Astrocyte (in vitro differentiated cells and primary cell): ENCODE measurements around the gene PDCD1. TPM values are rescaled to one million over a fixed set of nuclear protein-coding genes. Genes with fewer than 3 reads are reported as not detected.

Experiments used
- DNase-seq: peaks from one replicate; pipeline ENCODE4 v3.0.0-alpha.2; 2010; ENCODE audit warnings: low read depth
- FAIRE-seq: peaks from 2 replicates; lab custom pipeline; 2011; peaks lifted over from hg19 to GRCh38; lab: Jason Lieb, UNC
- H2AFZ ChIP-seq: 2 replicates; pipeline ENCODE4 v1.6.0; 2012; ENCODE audit warnings: low read depth, low read length, inconsistent platforms
- H3K27ac ChIP-seq: 2 replicates; pipeline ENCODE4 v1.5.1; 2011; ENCODE audit warnings: low read depth, low read length, inconsistent platforms
- H3K27me3 ChIP-seq: 2 replicates; pipeline ENCODE4 v1.6.0; 2011; ENCODE audit warnings: low read length, inconsistent platforms; ENCODE audit not compliant: insufficient read depth
- H3K36me3 ChIP-seq: 2 replicates; pipeline ENCODE4 v1.5.1; 2011; ENCODE audit warnings: low read length, inconsistent platforms; ENCODE audit not compliant: insufficient read depth
- H3K4me1 ChIP-seq: 2 replicates; pipeline ENCODE4 v1.5.1; 2011; ENCODE audit warnings: low read length, inconsistent platforms; ENCODE audit not compliant: insufficient read depth
- H3K4me2 ChIP-seq: 2 replicates; pipeline ENCODE4 v1.6.0; 2012; ENCODE audit warnings: low read length, inconsistent platforms
- H3K4me3 ChIP-seq: 2 replicates; pipeline ENCODE4 v1.5.1; 2011; ENCODE audit warnings: low read depth, mild to moderate bottlenecking, low read length, inconsistent platforms; ENCODE audit not compliant: insufficient read depth
- H3K79me2 ChIP-seq: 2 replicates; pipeline ENCODE4 v1.6.0; 2012; ENCODE audit warnings: mild to moderate bottlenecking, low read length, inconsistent platforms; ENCODE audit not compliant: insufficient read depth
- H3K9ac ChIP-seq: 2 replicates; pipeline ENCODE4 v1.6.0; 2012; ENCODE audit warnings: mild to moderate bottlenecking, low read length, inconsistent platforms
- H3K9me3 ChIP-seq: 2 replicates; pipeline ENCODE4 v1.5.1; 2012; ENCODE audit warnings: low read depth, mild to moderate bottlenecking, low read length, inconsistent platforms; ENCODE audit not compliant: insufficient read depth
- H4K20me1 ChIP-seq: 2 replicates; pipeline ENCODE4 v1.6.0; 2012; ENCODE audit warnings: low read length, inconsistent platforms; ENCODE audit not compliant: insufficient read depth
- H3K27ac Mint-ChIP-seq: one replicate; pipeline ENCODE4 v1.8.0; 2021; ENCODE audit warnings: mild to moderate bottlenecking, mixed read lengths; ENCODE audit not compliant: unreplicated experiment
- H3K27me3 Mint-ChIP-seq: one replicate; pipeline ENCODE4 v1.8.0; 2021; ENCODE audit warnings: low read depth, mixed read lengths; ENCODE audit not compliant: unreplicated experiment
- H3K36me3 Mint-ChIP-seq: one replicate; pipeline ENCODE4 v1.8.0; 2021; ENCODE audit warnings: low read depth, mixed read lengths; ENCODE audit not compliant: unreplicated experiment
- H3K4me1 Mint-ChIP-seq: one replicate; pipeline ENCODE4 v1.8.0; 2021; ENCODE audit warnings: low read depth, mixed read lengths; ENCODE audit not compliant: unreplicated experiment
- H3K4me3 Mint-ChIP-seq: one replicate; pipeline ENCODE4 v1.8.0; 2021; ENCODE audit warnings: mild to moderate bottlenecking, moderate library complexity, mixed read lengths; ENCODE audit not compliant: unreplicated experiment
- H3K9me3 Mint-ChIP-seq: one replicate; pipeline ENCODE4 v1.8.0; 2021; ENCODE audit warnings: mild to moderate bottlenecking, mixed read lengths; ENCODE audit not compliant: unreplicated experiment
- EZH2 ChIP-seq: IDR thresholded peaks from 2 replicates; pipeline ENCODE4 v1.6.1; 2012; ENCODE audit warnings: mild to moderate bottlenecking, low read length, inconsistent platforms; ENCODE audit not compliant: insufficient read depth
- total RNA-seq: library from RNA; stranded (reverse); gene quantifications from 2 replicates; pipeline ENCODE4 v1.2.1, GENCODE V29; 2021
- TF ChIP-seq, protein P1 (sequence below): IDR thresholded peaks from 2 replicates; pipeline ENCODE4 v1.5.1; 2011; ENCODE audit warnings: low read depth, mild to moderate bottlenecking, inconsistent platforms, low read length, moderate library complexity; ENCODE audit not compliant: insufficient read depth

Gene PDCD1
- total RNA-seq, 1 donor from 2014 or later, result not detected

DNA sequence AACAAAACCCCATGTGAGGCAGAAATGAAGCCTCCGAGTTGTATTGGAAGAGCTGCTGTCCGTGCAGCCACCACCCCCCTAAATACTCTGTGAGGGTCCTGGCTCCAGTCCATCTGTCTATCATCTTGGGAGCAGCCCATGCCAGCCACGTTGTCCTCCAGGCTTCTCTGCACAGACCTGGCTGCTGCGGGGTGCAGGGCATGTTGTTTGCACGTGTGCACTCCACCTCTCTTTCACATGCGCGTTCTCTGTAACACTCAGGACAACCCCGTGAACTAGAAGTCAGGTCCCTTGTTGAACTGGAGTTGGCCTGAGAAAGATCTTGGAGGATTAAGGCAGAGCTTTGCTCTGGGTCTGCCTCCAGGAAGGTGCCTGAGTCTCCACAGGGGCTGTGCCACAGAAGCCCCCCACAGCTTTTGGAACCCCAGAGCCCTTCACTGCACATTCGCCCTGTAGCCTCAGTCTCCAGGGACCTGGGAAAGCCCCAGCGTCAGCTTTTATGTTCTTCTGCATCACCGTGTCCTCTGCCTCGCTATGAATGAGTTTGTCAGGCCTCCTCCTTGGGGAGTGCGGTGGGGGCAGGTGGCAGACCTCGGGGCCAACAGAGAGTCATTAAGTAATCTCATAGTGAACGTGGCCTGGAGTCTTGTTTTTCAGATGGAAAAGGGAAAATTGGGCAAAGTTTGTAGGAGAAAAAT lies 27.4 kb upstream of the PDCD1 start:
- Histone ChIP-seq H3K4me2 (no peak overlapping the region), H2AFZ (no peak overlapping the region), H3K79me2 (no peaks in the 10 kb centered on the region), H3K9me3 (no peaks in the 10 kb centered on the region), H3K27ac (no peak overlapping the region), H3K9ac (no peak overlapping the region), H3K36me3 (no peaks in the 10 kb centered on the region), H4K20me1 (peaks cover 3% of the 10 kb centered on the region), H3K27me3 (no peaks in the 10 kb centered on the region), H3K4me1 (peaks cover 12% of the 10 kb centered on the region), H3K4me3 (no peak overlapping the region)
- peaks cover 2% of the 10 kb centered on the region for H3K36me3 Mint-ChIP-seq
- no peak overlapping the region for H3K27ac Mint-ChIP-seq
- H3K9me3 Mint-ChIP-seq, result peaks cover 5% of the 10 kb centered on the region
- FAIRE-seq (no peak), DNase-seq (no peak)
- TF ChIP-seq, protein P1, sequence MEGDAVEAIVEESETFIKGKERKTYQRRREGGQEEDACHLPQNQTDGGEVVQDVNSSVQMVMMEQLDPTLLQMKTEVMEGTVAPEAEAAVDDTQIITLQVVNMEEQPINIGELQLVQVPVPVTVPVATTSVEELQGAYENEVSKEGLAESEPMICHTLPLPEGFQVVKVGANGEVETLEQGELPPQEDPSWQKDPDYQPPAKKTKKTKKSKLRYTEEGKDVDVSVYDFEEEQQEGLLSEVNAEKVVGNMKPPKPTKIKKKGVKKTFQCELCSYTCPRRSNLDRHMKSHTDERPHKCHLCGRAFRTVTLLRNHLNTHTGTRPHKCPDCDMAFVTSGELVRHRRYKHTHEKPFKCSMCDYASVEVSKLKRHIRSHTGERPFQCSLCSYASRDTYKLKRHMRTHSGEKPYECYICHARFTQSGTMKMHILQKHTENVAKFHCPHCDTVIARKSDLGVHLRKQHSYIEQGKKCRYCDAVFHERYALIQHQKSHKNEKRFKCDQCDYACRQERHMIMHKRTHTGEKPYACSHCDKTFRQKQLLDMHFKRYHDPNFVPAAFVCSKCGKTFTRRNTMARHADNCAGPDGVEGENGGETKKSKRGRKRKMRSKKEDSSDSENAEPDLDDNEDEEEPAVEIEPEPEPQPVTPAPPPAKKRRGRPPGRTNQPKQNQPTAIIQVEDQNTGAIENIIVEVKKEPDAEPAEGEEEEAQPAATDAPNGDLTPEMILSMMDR, result no peak
- TF ChIP-seq EZH2, result no peak
- no peak overlapping the region for H3K4me3 Mint-ChIP-seq
- peaks cover 6% of the 10 kb centered on the region for H3K4me1 Mint-ChIP-seq
- peaks cover 9% of the 10 kb centered on the region for H3K27me3 Mint-ChIP-seq

DNA sequence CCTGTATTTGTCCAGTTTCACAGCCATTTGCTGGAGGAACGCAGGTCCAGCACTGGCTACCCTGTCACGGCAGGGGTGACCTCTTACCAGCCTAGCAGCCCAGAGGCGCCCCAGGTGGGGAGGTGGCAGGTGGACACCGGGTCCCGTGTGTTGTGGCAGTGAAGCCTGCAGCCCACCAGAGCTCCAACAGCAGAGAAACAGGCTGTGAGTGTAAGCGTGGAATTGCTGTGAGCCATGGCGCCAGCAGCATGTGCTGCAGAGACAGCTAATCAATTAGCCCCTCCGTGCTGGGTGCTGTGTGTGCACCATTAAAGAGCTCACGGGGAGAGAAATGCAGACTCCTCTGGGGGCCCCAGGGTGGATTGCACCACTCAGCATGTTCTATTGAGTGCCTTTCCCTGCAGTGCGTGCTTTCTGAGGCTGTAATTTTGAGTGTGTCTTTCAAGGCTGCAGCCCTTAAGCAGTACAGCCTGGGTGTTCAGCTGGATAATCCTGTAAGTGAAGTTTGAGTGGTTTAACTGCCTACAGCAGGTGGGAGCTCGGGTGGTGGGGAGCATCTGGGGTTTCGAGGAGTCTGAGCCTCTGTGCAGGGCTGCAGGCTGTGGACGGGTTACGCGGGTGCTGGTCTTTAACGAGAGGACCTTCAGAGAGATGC lies 26.7 kb upstream of the PDCD1 start:
- no peak overlapping the region for H3K9ac ChIP-seq
- H3K27me3 ChIP-seq, result no peaks in the 10 kb centered on the region
- peaks cover 12% of the 10 kb centered on the region for H3K4me1 ChIP-seq
- no peak overlapping the region for H3K4me2 ChIP-seq
- H3K36me3 ChIP-seq, result no peaks in the 10 kb centered on the region
- peaks cover 12% of the 10 kb centered on the region for H3K27me3 Mint-ChIP-seq
- H3K27ac Mint-ChIP-seq, result no peak overlapping the region
- no peak overlapping the region for H3K4me3 ChIP-seq
- H3K9me3 ChIP-seq, result no peaks in the 10 kb centered on the region
- no peak overlapping the region for H3K4me3 Mint-ChIP-seq
- no peak for TF ChIP-seq EZH2
- TF ChIP-seq, protein P1, result no peak
- H2AFZ ChIP-seq, result no peak overlapping the region
- H3K27ac ChIP-seq, result no peak overlapping the region
- no peak for FAIRE-seq
- H3K79me2 ChIP-seq, result no peaks in the 10 kb centered on the region
- H3K9me3 Mint-ChIP-seq, result peaks cover 5% of the 10 kb centered on the region
- no peak for DNase-seq
- H4K20me1 ChIP-seq, result peaks cover 3% of the 10 kb centered on the region
- peaks cover 6% of the 10 kb centered on the region for H3K4me1 Mint-ChIP-seq
- peaks cover 2% of the 10 kb centered on the region for H3K36me3 Mint-ChIP-seq

DNA sequence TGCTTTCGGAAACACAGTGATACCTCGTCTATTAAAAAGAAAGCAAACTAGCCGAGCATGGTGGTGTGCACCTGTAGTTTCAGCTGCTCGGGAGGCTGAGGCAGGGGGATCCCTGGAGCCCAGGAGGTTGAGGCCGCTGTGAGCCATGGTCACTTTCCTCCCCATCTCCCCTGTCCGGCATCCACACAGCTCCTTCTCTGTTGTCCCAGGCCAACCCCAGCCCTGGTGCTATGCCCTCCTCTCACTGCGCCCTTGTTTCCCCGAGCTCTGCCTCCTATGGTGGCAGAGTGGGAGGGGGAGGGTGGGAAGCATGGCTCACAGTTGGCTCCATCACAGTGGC lies 26.2 kb upstream of the PDCD1 start:
- Histone ChIP-seq H3K9me3 (no peaks in the 10 kb centered on the region), H3K4me2 (no peak overlapping the region), H3K4me1 (peaks cover 12% of the 10 kb centered on the region), H3K27me3 (no peaks in the 10 kb centered on the region), H3K9ac (no peak overlapping the region), H4K20me1 (peaks cover 3% of the 10 kb centered on the region), H3K79me2 (no peaks in the 10 kb centered on the region), H2AFZ (no peak overlapping the region), H3K27ac (no peak overlapping the region), H3K4me3 (no peak overlapping the region), H3K36me3 (no peaks in the 10 kb centered on the region)
- no peak for TF ChIP-seq EZH2
- TF ChIP-seq, protein P1, result no peak
- no peak for DNase-seq
- FAIRE-seq, result no peak
- H3K27me3 Mint-ChIP-seq, result peaks cover 13% of the 10 kb centered on the region
- no peak overlapping the region for H3K27ac Mint-ChIP-seq
- peaks cover 2% of the 10 kb centered on the region for H3K36me3 Mint-ChIP-seq
- peaks cover 6% of the 10 kb centered on the region for H3K4me1 Mint-ChIP-seq
- H3K4me3 Mint-ChIP-seq, result no peak overlapping the region
- peaks cover 5% of the 10 kb centered on the region for H3K9me3 Mint-ChIP-seq
